ENCODE data around the gene APBB1.

The APBB1 gene

DNA sequence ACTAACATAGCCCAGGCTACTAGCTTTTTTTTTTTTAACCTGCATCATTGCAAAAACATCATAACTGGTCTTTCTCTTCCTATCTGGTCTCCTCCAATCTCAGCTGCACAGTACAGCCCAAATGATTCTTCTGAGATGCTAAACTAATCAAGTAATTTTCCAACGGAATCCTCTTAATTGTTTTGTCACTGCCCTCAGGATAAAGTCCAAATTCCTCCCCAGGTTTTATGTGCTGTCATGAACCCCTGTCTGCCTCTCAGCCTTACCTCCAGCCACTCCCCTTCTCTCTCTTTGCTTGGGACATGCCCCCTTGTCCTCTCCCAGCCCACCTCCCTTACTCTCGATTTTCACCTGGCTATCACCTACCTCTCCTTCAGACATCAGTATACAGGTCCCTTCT lies 12.5 kb downstream of the APBB1 start:
- TF ChIP-seq, protein P1, sequence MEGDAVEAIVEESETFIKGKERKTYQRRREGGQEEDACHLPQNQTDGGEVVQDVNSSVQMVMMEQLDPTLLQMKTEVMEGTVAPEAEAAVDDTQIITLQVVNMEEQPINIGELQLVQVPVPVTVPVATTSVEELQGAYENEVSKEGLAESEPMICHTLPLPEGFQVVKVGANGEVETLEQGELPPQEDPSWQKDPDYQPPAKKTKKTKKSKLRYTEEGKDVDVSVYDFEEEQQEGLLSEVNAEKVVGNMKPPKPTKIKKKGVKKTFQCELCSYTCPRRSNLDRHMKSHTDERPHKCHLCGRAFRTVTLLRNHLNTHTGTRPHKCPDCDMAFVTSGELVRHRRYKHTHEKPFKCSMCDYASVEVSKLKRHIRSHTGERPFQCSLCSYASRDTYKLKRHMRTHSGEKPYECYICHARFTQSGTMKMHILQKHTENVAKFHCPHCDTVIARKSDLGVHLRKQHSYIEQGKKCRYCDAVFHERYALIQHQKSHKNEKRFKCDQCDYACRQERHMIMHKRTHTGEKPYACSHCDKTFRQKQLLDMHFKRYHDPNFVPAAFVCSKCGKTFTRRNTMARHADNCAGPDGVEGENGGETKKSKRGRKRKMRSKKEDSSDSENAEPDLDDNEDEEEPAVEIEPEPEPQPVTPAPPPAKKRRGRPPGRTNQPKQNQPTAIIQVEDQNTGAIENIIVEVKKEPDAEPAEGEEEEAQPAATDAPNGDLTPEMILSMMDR (IDR thresholded peaks at IDR 0.05; ENCODE audit: insufficient read depth, missing control alignments), result no peak
- FAIRE-seq, result no peak

DNA sequence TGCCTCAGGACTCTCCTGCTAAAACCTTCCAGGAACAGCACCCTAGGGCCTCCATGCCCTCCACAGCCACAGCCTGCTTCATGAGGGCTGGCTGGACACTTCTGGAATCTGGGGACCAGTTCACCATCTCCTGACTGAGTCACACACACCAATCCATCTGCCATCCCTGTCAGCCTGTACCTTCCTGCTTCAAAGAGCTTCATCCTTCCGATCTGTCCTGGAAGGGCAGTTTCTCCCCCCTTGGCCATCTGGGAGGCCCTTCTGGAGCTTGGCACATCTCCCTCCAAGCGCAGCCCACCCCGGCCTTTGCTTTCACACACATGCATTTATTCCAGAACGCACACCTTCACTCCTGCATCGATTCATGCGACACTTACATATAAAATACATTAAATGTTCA lies 13.0 kb downstream of the APBB1 start:
- DNase-seq (ENCODE audit: insufficient read length, low spot score) (no peak), FAIRE-seq (no peak)
- TF ChIP-seq, protein P1 (IDR thresholded peaks at IDR 0.05; ENCODE audit: insufficient read depth, missing control alignments), result no peak

More for the DNA sequence above, 12.5 kb downstream of the APBB1 start:
- DNase-seq (ENCODE audit: insufficient read length, low spot score), result no peak

DNA sequence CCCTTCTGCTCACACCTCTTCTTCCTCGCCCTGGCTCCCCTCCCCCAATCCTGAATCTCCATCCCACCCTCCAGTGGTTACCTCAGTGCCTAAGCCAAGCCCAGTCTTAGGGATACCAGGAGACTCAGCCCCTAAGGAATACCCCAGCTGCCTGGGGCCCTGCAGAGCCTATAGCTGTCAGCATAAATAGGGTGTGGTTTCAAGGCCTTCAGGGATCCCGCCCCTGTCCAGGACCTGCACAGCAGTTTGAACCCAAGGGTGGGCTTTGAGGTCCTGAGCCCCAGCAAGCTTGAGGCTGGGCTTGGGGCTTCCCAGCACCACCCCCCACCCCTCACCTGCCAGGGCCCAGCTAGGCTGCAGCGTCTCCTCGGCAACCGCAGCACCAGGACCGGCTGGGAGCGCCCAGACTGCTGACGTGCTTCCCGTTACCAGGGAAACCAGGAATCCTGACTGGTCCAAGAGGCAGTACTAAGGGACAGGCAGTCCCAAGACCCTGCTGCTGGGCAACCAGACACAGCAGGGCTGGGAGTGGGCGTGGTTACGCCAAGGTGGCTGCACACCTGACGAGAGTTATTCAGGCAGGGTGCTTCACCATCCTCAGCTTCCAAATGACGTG lies 13.7 kb downstream of the APBB1 start:
- TF ChIP-seq, protein P1 (IDR thresholded peaks at IDR 0.05; ENCODE audit: insufficient read depth, missing control alignments), result no peak
- DNase-seq (ENCODE audit: insufficient read length, low spot score) (no peak), FAIRE-seq (no peak)

DNA sequence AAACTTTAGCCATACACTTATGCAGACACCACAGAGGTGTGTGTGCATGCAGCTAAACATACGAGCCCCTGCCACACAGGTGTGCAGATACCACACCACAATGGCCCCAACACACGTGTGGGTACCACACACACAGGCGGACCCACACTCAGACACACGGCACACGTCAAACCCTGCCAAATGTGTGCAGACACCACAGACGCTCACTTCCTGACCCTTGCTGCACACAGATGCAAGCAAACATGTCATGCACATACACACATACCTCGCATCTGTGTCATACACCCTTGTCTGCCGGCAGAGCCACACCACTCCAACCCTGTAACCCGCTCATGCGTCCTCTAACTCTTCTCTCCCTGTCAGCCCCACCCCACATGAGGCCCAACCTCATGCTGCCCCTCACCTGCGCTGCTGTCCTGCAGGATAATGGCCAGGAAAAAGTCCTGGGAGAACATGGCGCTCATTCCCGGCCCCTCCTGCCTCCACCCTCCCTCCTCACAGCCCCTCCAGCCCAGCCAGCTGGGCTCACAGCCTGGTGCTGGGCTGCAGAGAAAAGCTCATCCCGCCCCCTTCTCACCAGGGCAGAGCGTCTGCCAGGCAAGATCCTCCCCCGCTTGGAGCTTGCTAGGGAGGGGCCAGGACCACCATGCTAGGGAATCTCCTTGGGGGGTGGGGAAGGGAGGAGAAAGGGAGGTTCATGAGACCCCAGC lies 14.4 kb downstream of the APBB1 start:
- TF ChIP-seq, protein P1 (IDR thresholded peaks at IDR 0.05; ENCODE audit: insufficient read depth, missing control alignments), result no peak

DNA sequence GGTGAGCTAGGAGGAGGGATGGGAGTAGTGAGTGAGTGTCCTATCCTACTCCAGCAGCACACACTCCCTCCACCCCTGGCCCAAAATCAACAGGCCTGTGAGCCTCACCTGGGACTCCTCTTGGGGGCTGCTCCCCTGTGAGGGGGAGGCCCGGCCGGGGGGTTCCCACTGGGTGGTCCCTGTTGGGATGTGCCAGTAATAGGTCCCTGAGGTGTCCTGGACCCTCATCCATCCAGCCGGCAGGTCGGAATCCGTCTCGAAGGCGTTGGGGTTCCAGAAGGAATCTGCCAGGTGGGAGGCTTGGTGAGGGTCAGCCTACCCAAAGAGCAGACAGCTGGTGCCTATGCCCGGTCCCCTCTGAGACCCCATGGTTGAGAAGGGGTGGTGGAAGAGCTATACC lies 15.4 kb downstream of the APBB1 start:
- no peak for DNase-seq (ENCODE audit: insufficient read length, low spot score)
- TF ChIP-seq, protein P1 (IDR thresholded peaks at IDR 0.05; ENCODE audit: insufficient read depth, missing control alignments), result no peak
- FAIRE-seq, result no peak

More for the DNA sequence above, 14.4 kb downstream of the APBB1 start:
- no peak for DNase-seq (ENCODE audit: insufficient read length, low spot score)
- FAIRE-seq, result no peak

DNA sequence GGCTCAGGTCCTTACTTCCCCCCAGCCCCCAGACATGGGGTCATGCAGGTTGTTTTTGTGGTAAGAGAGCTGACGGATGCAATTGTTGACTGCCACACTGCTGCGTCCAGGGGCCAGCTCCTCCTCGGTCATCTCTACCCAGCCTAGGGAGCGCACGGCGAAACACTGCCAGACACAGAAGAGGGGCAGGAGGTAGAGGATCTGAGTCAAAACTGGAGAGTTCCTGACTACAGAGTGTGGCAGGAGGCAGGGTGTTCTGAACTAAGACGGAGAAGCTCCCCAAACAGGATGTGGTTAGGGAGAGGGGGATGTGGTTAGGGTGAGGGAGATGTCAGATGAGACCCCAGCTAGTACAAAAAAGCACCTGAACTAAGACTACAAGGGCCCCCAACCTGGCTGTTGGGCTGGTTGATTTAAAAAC lies 16.3 kb downstream of the APBB1 start:
- FAIRE-seq, result no peak

More for the DNA sequence above, 16.3 kb downstream of the APBB1 start:
- TF ChIP-seq, protein P1 (IDR thresholded peaks at IDR 0.05; ENCODE audit: insufficient read depth, missing control alignments), result no peak
- DNase-seq (ENCODE audit: insufficient read length, low spot score), result no peak

Measured in D721Med (cell line).